H9 (cell line): ENCODE measurements around the gene MRPL18. TPM values are rescaled to one million over a fixed set of nuclear protein-coding genes. Genes with fewer than 3 reads are reported as not detected.

Source experiments
- DNase-seq: peaks from one replicate; pipeline ENCODE4 v3.0.0-alpha.2; 2017
- H2AFZ ChIP-seq: one replicate; pipeline ENCODE4 v1.6.1; 2013; ENCODE audit warnings: mild to moderate bottlenecking, low read length, control low read depth, moderate library complexity
- H2AK5ac ChIP-seq: 2 replicates; pipeline ENCODE4 v1.6.1; 2013; ENCODE audit warnings: low read length, control low read depth, mixed read lengths; ENCODE audit not compliant: insufficient read length
- H2BK120ac ChIP-seq: one replicate; pipeline ENCODE4 v1.6.1; 2013; ENCODE audit warnings: low read depth, mild to moderate bottlenecking, low read length, control low read depth, inconsistent platforms; ENCODE audit not compliant: poor library complexity, severe bottlenecking
- H2BK12ac ChIP-seq: 2 replicates; pipeline ENCODE4 v1.6.1; 2013; ENCODE audit warnings: low read length, control low read depth, mixed read lengths, low read depth; ENCODE audit not compliant: insufficient read length
- H2BK15ac ChIP-seq: 2 replicates; pipeline ENCODE4 v1.6.1; 2013; ENCODE audit warnings: low read depth, low read length, control low read depth
- H2BK20ac ChIP-seq: one replicate; pipeline ENCODE4 v1.6.1; 2013; ENCODE audit warnings: low read depth, mild to moderate bottlenecking, low read length, control low read depth, inconsistent platforms; ENCODE audit not compliant: poor library complexity, severe bottlenecking
- H2BK5ac ChIP-seq: 2 replicates; pipeline ENCODE4 v1.6.1; 2013; ENCODE audit warnings: low read length, control low read depth, mixed read lengths; ENCODE audit not compliant: insufficient read length
- H3K14ac ChIP-seq: 2 replicates; pipeline ENCODE4 v1.6.1; 2013; ENCODE audit warnings: low read length, control low read depth; ENCODE audit not compliant: insufficient read depth
- H3K18ac ChIP-seq: 2 replicates; pipeline ENCODE4 v1.6.1; 2013; ENCODE audit warnings: low read depth, mild to moderate bottlenecking, mixed read lengths, low read length, control low read depth; ENCODE audit not compliant: insufficient read length
- H3K23ac ChIP-seq: 2 replicates; pipeline ENCODE4 v1.6.1; 2013; ENCODE audit warnings: low read length, control low read depth, mixed read lengths, low read depth; ENCODE audit not compliant: insufficient read length
- H3K23me2 ChIP-seq: 2 replicates; pipeline ENCODE4 v1.6.1; 2013; ENCODE audit warnings: low read depth, mild to moderate bottlenecking, mixed read lengths, low read length, control low read depth; ENCODE audit not compliant: insufficient read length, poor library complexity, severe bottlenecking
- H3K27ac ChIP-seq: 2 replicates; pipeline ENCODE4 v1.5.1; 2013; ENCODE audit warnings: low read length, control low read depth, mixed read lengths, low read depth; ENCODE audit not compliant: insufficient read length
- H3K27me3 ChIP-seq: 2 replicates; pipeline ENCODE4 v1.6.1; 2013; ENCODE audit warnings: low read length, control low read depth, inconsistent platforms; ENCODE audit not compliant: insufficient read depth
- H3K4ac ChIP-seq: 2 replicates; pipeline ENCODE4 v1.6.1; 2013; ENCODE audit warnings: low read depth, mild to moderate bottlenecking, control low read depth, inconsistent platforms, low read length, moderate library complexity
- H3K4me1 ChIP-seq: 2 replicates; pipeline ENCODE4 v1.6.1; 2013; ENCODE audit warnings: low read length, control low read depth, inconsistent platforms; ENCODE audit not compliant: insufficient read depth
- H3K4me2 ChIP-seq: 2 replicates; pipeline ENCODE4 v1.6.1; 2013; ENCODE audit warnings: low read length, control low read depth, mixed read lengths; ENCODE audit not compliant: insufficient read length, insufficient read depth
- H3K56ac ChIP-seq: 2 replicates; pipeline ENCODE4 v1.6.1; 2013; ENCODE audit warnings: low read depth, mild to moderate bottlenecking, mixed read lengths, low read length, control low read depth; ENCODE audit not compliant: insufficient read length
- H3K79me1 ChIP-seq: 2 replicates; pipeline ENCODE4 v1.6.1; 2013; ENCODE audit warnings: low read depth, mild to moderate bottlenecking, moderate library complexity, low read length, control low read depth, inconsistent platforms; ENCODE audit not compliant: insufficient read depth, poor library complexity, severe bottlenecking
- H3K79me2 ChIP-seq: 2 replicates; pipeline ENCODE4 v1.6.1; 2013; ENCODE audit warnings: low read length, control low read depth, inconsistent platforms; ENCODE audit not compliant: insufficient read depth
- H3K9ac ChIP-seq: 2 replicates; pipeline ENCODE4 v1.6.1; 2013; ENCODE audit warnings: low read length, control low read depth, mixed read lengths; ENCODE audit not compliant: insufficient read length; ENCODE audit errors: extremely low read depth
- H3K9me3 ChIP-seq: one replicate; pipeline ENCODE4 v1.6.1; 2013; ENCODE audit warnings: low read depth, low read length, inconsistent platforms; ENCODE audit not compliant: control insufficient read depth
- H3T11ph ChIP-seq: one replicate; pipeline ENCODE4 v1.6.1; 2013; ENCODE audit warnings: mild to moderate bottlenecking, low read length, control low read depth, inconsistent platforms
- H4K20me1 ChIP-seq: one replicate; pipeline ENCODE4 v1.6.1; 2013; ENCODE audit not compliant: control insufficient read depth, insufficient read length, insufficient read depth
- H4K5ac ChIP-seq: 2 replicates; pipeline ENCODE4 v1.6.1; 2013; ENCODE audit warnings: low read depth, mild to moderate bottlenecking, mixed read lengths, low read length, control low read depth; ENCODE audit not compliant: insufficient read length
- H4K8ac ChIP-seq: replicated peaks from 2 replicates; pipeline ENCODE4 v1.6.1; 2013; ENCODE audit warnings: low read length, control low read depth, mixed read lengths, low read depth; ENCODE audit not compliant: insufficient read length
- H4K91ac ChIP-seq: 2 replicates; pipeline ENCODE4 v1.6.1; 2013; ENCODE audit warnings: low read depth, mild to moderate bottlenecking, moderate library complexity, mixed read lengths, low read length, control low read depth; ENCODE audit not compliant: insufficient read length
- H3K27ac Mint-ChIP-seq, 3 experiments: 2 replicates in 2 of 3; 3 replicates in 1 of 3; pipeline ENCODE4 v1.8.0; 2020 to 2021; ENCODE audit warnings: mixed read lengths in 3 of 3, mild to moderate bottlenecking in 1 of 3, moderate library complexity in 1 of 3
- H3K27me3 Mint-ChIP-seq: 2 replicates; pipeline ENCODE4 v1.8.0; 2021; ENCODE audit warnings: low read depth, mild to moderate bottlenecking, moderate library complexity, mixed read lengths
- H3K36me3 Mint-ChIP-seq, 3 experiments: 2 replicates in 2 of 3; 3 replicates in 1 of 3; pipeline ENCODE4 v1.8.0; 2020 to 2021; ENCODE audit warnings: low read depth in 3 of 3, mixed read lengths in 3 of 3; ENCODE audit not compliant: insufficient read depth in 1 of 3
- H3K4me1 Mint-ChIP-seq, 2 experiments: 2 replicates each; pipeline ENCODE4 v1.8.0; 2020; ENCODE audit warnings: mixed read lengths in 2 of 2
- H3K4me3 Mint-ChIP-seq, 2 experiments: 2 replicates in 1 of 2; 3 replicates in 1 of 2; pipeline ENCODE4 v1.8.0; 2020 to 2021; ENCODE audit warnings: mild to moderate bottlenecking in 2 of 2, mixed read lengths in 2 of 2, moderate library complexity in 1 of 2
- H3K9me3 Mint-ChIP-seq, 2 experiments: 2 replicates in 1 of 2; 3 replicates in 1 of 2; pipeline ENCODE4 v1.8.0; 2020; ENCODE audit warnings: mild to moderate bottlenecking in 2 of 2, mixed read lengths in 2 of 2, moderate library complexity in 1 of 2
- WGBS: extraction: QIAGEN DNeasy Blood & Tissue Kit; methylation state at CpG from one replicate; pipeline ENCODE4 v1.1.7; 2013; ENCODE audit warnings: missing lambda C conversion rate, low lambda C conversion rate, mixed read lengths; ENCODE audit not compliant: insufficient read length; ENCODE audit errors: extremely low coverage; 5-methylcytosine and 5-hydroxymethylcytosine counted together
- total RNA-seq: library from RNA; stranded (reverse); gene quantifications from 2 replicates; pipeline ENCODE4 v1.2.1, GENCODE V29; 2021
- TF ChIP-seq, protein P1 (sequence below): fragments of 200-600 bp; sonication (generic); conservative IDR thresholded peaks from 3 replicates; pipeline ENCODE4 v1.8.0; 2021; ENCODE audit warnings: antibody characterized with exemption, mild to moderate bottlenecking

Gene MRPL18
- total RNA-seq, 1 experiment from 2014 or later: 88.8 TPM

DNA sequence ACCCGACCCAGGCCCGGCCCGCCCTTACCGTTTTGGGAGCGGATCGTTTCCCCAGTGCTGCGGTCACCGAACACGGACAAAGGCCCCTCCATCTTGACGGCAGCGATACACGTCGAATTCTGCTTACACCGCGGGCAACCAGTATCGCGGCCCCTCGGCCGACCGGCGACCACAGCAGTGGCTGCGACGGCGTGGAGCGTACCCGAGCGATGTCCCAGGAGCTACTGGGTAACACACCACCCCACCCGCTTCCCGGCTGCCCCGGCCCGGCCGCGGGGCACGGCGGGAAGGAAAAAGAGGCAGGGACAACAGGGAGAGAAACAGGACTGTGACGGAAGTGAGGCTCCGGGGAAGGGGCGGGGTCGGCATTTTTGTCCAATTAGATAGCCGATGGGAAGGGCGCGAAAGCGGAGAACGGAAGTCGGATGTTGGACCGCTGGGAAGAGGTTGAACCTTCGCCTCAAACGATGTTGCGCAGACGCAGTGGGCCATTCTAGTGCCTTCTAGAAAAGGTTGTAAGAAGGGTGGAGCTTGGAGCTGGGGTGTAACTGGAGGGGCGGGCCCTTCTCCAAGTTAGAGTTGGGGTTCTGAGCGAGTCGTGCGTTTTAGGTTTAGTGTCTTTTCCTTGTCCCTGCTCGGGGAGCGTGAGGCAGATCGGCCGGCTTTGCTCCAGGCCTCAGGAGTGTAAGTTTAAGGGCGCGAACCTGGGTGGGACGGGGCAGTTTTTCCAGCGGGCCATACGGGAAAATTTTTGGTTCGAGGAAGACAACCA, 704 bp upstream of the MRPL18 start, which contains the start of gene TCP1:
Gene TCP1, minus strand, starts transcription at position 226 of the 772 bp plus-strand sequence. Its CDS starts 134 bp downstream, at position 92.
- no peak within 1 kb of the TSS for H4K91ac ChIP-seq
- Mint-ChIP-seq H3K4me3 (peak within 1 kb of the TSS; percentile 95 to 99), H3K4me1 (peaks cover 38% of the 10 kb centered on the region in 2 experiments), H3K27me3 (no peaks in the 10 kb centered on the region), H3K27ac (peak within 1 kb of the TSS; percentile 99 to 100 (median 99)), H3K9me3 (no peaks in the 10 kb centered on the region), H3K36me3 (peaks cover 59 to 79% (median 76%) of the 10 kb centered on the region in 3 experiments)
- no peaks in the 10 kb centered on the region for H4K20me1 ChIP-seq
- peak within 1 kb of the TSS; percentile 87 for H3K4me2 ChIP-seq
- peak within 1 kb of the TSS; percentile 96 for H3K9ac ChIP-seq
- no peak within 1 kb of the TSS; the same call in 1 of the 2 replicates for H3K4ac ChIP-seq
- H4K5ac ChIP-seq: no peak within 1 kb of the TSS
- H3K9me3 ChIP-seq: no peaks in the 10 kb centered on the region
- H3K4me1 ChIP-seq: no peaks in the 10 kb centered on the region
- H3T11ph ChIP-seq: no peak within 1 kb of the TSS
- no peak within 1 kb of the TSS for H4K8ac ChIP-seq
- no peak within 1 kb of the TSS for H2AFZ ChIP-seq
- TF ChIP-seq, protein P1, sequence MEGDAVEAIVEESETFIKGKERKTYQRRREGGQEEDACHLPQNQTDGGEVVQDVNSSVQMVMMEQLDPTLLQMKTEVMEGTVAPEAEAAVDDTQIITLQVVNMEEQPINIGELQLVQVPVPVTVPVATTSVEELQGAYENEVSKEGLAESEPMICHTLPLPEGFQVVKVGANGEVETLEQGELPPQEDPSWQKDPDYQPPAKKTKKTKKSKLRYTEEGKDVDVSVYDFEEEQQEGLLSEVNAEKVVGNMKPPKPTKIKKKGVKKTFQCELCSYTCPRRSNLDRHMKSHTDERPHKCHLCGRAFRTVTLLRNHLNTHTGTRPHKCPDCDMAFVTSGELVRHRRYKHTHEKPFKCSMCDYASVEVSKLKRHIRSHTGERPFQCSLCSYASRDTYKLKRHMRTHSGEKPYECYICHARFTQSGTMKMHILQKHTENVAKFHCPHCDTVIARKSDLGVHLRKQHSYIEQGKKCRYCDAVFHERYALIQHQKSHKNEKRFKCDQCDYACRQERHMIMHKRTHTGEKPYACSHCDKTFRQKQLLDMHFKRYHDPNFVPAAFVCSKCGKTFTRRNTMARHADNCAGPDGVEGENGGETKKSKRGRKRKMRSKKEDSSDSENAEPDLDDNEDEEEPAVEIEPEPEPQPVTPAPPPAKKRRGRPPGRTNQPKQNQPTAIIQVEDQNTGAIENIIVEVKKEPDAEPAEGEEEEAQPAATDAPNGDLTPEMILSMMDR: no peak
- H3K27me3 ChIP-seq: no peaks in the 10 kb centered on the region
- peak within 1 kb of the TSS; percentile 77 for H3K14ac ChIP-seq
- H3K27ac ChIP-seq: peak within 1 kb of the TSS; percentile 70
- peak; percentile 99 for DNase-seq
- WGBS: no CpG with 5 or more reads among the region's 64 CpGs
- no peak within 1 kb of the TSS for H3K56ac ChIP-seq
- no peak within 1 kb of the TSS for H3K23ac ChIP-seq
- no peaks in the 10 kb centered on the region for H3K79me1 ChIP-seq
- no peak within 1 kb of the TSS for H2BK12ac ChIP-seq
- H2BK120ac ChIP-seq: peak within 1 kb of the TSS; percentile 64
- H3K18ac ChIP-seq: peak within 1 kb of the TSS; percentile 83
- H2BK20ac ChIP-seq: no peak within 1 kb of the TSS
- peaks cover 12% of the 10 kb centered on the region; the same call in 1 of the 2 replicates for H3K79me2 ChIP-seq
- H2BK15ac ChIP-seq: no peak within 1 kb of the TSS
- no peak within 1 kb of the TSS for H2AK5ac ChIP-seq
- H2BK5ac ChIP-seq: peak within 1 kb of the TSS; percentile 85
- peaks cover 13% of the 10 kb centered on the region for H3K23me2 ChIP-seq
